Upper lobe of left lung (tissue), 4 donors: Measurements from ENCODE around the gene TTC7B.

Experiments
- POLR2A ChIP-seq, 4 donors: fragments of 450-650 bp; IDR thresholded peaks; one replicate each; pipeline ENCODE4 v1.5.1; 2016 to 2017; ENCODE audit warnings: antibody characterized with exemption in 4 of 4, mild to moderate bottlenecking in 2 of 4
- POLR2AphosphoS5 ChIP-seq, 2 donors: sonication (generic); formaldehyde crosslinking; IDR thresholded peaks; one replicate each; pipeline ENCODE4 v1.5.1; 2017; ENCODE audit warnings: antibody characterized with exemption in 2 of 2

DNA sequence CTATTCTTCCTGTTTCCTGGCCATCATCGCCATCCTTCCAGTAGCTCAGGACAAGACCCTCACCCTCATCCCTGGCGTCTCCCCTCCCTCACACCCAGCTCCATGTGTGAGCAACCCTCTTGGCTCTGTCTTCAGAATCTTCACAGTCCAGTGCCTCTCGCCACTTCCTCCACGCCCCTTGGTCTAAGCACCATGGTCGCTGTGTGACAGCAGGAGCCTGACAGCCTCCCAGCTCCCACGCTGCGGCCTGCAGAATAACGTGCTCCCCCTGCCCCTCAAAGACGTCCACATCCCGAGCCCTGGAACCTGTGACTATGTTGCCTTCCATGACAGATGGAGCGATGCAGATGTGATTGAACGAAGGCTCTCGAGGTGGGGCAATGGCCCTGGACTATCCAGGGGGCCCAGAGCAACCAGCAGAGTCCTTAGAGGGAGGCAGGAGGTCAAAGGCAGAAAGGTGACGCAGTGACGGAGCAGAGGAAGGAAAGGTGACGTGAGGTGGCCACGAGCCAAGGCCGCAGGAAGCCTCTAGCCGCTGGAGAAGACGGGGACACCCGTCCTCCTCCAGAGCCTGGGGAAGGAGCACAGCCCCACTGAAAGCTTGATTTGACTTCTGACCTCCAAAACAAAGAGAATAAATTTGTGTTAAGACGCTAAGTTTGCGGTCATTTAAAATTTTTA, 279.6 kb downstream of the TTC7B start:
- no peak for TF ChIP-seq POLR2AphosphoS5 (IDR thresholded peaks at IDR 0.05)
- TF ChIP-seq POLR2A (IDR thresholded peaks at IDR 0.05), result no peak
